Measurements from ENCODE around the gene ARHGEF40. TPM values are rescaled to one million over a fixed set of nuclear protein-coding genes. Genes with fewer than 3 reads are reported as not detected.
A peak's percentile ranks its signal among the peaks of the same experiment; 100 is the strongest.

Gene ARHGEF40
- total RNA-seq, 1 experiment from 2014 or later, result 3.6 TPM

DNA sequence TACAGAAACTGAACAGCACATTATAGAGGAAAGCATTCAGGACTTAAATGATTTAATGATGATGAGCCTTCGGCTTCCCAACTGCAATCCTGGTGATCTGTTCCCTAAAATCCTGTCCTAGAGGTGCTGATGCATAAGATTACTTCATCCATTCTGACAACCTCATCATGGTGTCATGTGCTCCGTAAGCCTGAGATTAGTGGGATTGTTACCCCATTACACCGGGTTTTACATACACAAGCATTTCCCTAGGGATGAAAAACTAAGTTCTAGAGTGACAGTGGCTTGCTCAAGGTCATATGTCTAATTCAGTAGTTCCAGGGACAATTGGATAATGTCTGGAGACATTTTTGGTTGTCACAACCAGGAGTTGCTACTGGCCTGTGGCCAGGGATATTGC lies 32.9 kb upstream of the ARHGEF40 start:
- H3K4me1 Mint-ChIP-seq (ENCODE audit: insufficient read depth, unreplicated experiment), result peaks cover 11% of the 10 kb centered on the region
- no peaks in the 10 kb centered on the region for H3K9me3 Mint-ChIP-seq (ENCODE audit: unreplicated experiment)
- intact Hi-C loops (cut with micrococcal nuclease), result no loop called here
- DNase-seq (ENCODE audit: unreplicated experiment), result no peak
- no peaks in the 10 kb centered on the region for H3K27me3 Mint-ChIP-seq (ENCODE audit: insufficient read depth, unreplicated experiment)
- ChIA-PET CTCF (interaction anchor here (0.5 to 3.7 kb wide), 7 partner anchors 11 to 1077 kb away, joined by 3 to 21 read pairs (median 4); no protein-coding TSS in a partner anchor), POLR2A (interaction anchor here (0.7 kb wide), 1 partner anchor 23 kb away, joined by 3 read pairs; no protein-coding TSS in a partner anchor)
- H3K4me3 Mint-ChIP-seq (ENCODE audit: unreplicated experiment), result no peak overlapping the region
- no peak overlapping the region for H3K27ac Mint-ChIP-seq (ENCODE audit: low read depth, unreplicated experiment)
- BruUV-seq (replicated peaks), result no TSS peak
- H3K36me3 Mint-ChIP-seq (ENCODE audit: insufficient read depth, unreplicated experiment), result no peaks in the 10 kb centered on the region
- TF ChIP-seq, protein P1, sequence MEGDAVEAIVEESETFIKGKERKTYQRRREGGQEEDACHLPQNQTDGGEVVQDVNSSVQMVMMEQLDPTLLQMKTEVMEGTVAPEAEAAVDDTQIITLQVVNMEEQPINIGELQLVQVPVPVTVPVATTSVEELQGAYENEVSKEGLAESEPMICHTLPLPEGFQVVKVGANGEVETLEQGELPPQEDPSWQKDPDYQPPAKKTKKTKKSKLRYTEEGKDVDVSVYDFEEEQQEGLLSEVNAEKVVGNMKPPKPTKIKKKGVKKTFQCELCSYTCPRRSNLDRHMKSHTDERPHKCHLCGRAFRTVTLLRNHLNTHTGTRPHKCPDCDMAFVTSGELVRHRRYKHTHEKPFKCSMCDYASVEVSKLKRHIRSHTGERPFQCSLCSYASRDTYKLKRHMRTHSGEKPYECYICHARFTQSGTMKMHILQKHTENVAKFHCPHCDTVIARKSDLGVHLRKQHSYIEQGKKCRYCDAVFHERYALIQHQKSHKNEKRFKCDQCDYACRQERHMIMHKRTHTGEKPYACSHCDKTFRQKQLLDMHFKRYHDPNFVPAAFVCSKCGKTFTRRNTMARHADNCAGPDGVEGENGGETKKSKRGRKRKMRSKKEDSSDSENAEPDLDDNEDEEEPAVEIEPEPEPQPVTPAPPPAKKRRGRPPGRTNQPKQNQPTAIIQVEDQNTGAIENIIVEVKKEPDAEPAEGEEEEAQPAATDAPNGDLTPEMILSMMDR (IDR thresholded peaks at IDR 0.05; ENCODE audit: unreplicated experiment), result no peak

DNA sequence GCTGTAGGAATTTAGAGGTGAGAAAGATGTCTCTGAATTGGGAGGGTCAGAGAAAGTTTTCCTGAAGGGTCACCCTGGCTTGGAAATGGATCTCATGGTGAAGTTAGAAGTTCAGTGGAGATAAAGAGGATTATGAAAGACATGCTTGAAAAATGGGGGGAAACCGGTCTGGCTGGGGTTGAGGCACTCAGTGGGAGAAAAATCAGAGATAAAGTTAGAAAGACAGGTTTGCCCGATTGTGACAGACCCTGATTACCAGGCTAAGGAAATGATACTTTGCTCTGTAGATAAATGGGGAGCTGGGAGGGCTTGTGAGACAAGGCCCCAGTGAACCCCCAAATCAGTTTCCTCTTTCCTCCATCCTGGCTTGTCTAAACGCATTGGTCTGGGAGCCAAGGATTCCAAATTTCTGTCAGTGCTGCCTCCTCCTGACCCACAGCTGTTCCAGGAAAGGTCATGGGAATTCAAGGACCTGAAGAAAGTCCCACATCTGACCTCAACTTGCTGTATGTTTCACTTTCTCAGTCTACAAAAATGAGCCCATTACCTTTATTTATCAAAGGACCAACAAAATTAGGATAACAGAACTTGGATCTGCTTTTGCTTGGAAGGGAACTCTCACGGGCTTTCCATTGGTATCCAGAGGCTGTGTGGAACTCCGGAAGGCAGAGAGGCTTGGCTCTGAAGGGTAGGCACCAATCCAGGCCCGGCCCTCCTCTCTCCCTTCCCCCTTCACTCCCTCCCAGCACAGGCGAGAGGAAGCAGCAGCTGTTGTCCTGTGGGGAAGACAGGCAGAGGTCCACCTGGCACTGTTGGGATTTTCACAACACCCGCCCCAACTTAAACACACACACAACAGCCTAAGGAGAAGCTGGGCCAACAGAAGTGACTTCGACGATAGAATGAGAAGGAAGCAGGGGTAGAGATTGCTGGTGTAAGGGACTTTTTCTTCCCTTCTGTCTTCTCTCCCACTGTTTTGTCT lies 31.4 kb upstream of the ARHGEF40 start:
- H3K27me3 Mint-ChIP-seq (ENCODE audit: insufficient read depth, unreplicated experiment), result no peaks in the 10 kb centered on the region
- intact Hi-C loops (cut with micrococcal nuclease), result no loop called here
- no peaks in the 10 kb centered on the region for H3K9me3 Mint-ChIP-seq (ENCODE audit: unreplicated experiment)
- peaks cover 25% of the 10 kb centered on the region for H3K4me1 Mint-ChIP-seq (ENCODE audit: insufficient read depth, unreplicated experiment)
- CTCF ChIA-PET, result interaction anchor here (1.0 to 7.2 kb wide), 15 partner anchors 8 to 344 kb away, joined by 3 to 391 read pairs (median 28); partner anchors contain the start of genes ARHGEF40, SLC39A2 and TPPP2
- no peaks in the 10 kb centered on the region for H3K36me3 Mint-ChIP-seq (ENCODE audit: insufficient read depth, unreplicated experiment)
- POLR2A ChIA-PET, result interaction anchor here (0.6 kb wide), 1 partner anchor 52 kb away, joined by 3 read pairs; no protein-coding TSS in a partner anchor
- TF ChIP-seq, protein P1 (IDR thresholded peaks at IDR 0.05; ENCODE audit: unreplicated experiment), result no peak
- no peak overlapping the region for H3K27ac Mint-ChIP-seq (ENCODE audit: low read depth, unreplicated experiment)
- no peak for DNase-seq (ENCODE audit: unreplicated experiment)
- no TSS peak for BruUV-seq (replicated peaks)
- H3K4me3 Mint-ChIP-seq (ENCODE audit: unreplicated experiment), result no peak overlapping the region

DNA sequence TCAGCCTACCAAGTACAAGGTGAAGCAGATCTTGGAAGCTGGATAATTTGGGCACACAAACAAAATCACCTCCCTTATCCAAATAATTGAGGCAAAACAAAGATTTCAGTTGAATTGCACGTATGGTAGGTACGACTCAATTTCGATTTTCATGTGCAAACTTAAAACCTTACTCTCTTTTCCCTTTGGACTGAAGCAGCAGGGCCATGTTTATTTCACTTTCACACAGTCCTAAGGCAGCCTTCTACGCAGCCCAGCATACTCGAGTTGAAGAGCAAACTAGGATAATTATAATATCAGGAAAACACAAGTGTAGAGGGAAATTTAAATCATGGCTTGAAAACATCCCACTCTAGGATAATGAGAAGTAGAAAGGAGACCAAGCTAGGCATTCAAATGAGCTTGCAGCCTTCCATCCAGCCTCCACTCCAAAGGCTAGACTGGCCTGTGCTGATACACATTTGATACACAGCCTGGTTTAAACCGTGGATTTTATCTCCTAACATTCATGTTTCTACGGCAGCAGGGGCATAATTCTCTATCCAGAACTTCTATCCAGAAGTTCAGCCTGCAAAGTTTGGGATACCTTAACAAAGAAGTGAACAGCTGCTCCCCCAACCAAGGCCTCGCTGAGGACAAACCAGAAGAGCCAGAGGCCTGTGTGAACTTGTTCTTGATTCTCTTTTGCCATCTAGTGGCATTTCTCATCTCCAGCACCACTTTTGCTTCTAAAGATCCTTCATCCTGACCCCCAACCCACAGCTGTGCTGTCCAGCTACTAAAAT lies 30.3 kb upstream of the ARHGEF40 start:
- BruUV-seq (replicated peaks), result no TSS peak
- ChIA-PET CTCF (interaction anchor here (0.6 to 7.2 kb wide), 42 partner anchors 9 to 1262 kb away, joined by 3 to 391 read pairs (median 6); partner anchors contain the start of genes ARHGEF40, SLC39A2, TMEM253 and TPPP2), POLR2A (interaction anchor here (0.6 to 3.0 kb wide), 8 partner anchors 12 to 64 kb away, joined by 3 to 40 read pairs (median 4); partner anchors contain the start of gene ARHGEF40)
- Mint-ChIP-seq H3K4me1 (ENCODE audit: insufficient read depth, unreplicated experiment) (peaks cover 34% of the 10 kb centered on the region), H3K36me3 (ENCODE audit: insufficient read depth, unreplicated experiment) (peaks cover under 1% of the 10 kb centered on the region), H3K27ac (ENCODE audit: low read depth, unreplicated experiment) (no peak overlapping the region), H3K4me3 (ENCODE audit: unreplicated experiment) (no peak overlapping the region), H3K9me3 (ENCODE audit: unreplicated experiment) (no peaks in the 10 kb centered on the region), H3K27me3 (ENCODE audit: insufficient read depth, unreplicated experiment) (no peaks in the 10 kb centered on the region)
- peak; percentile 69 for DNase-seq (ENCODE audit: unreplicated experiment)
- intact Hi-C loops (cut with micrococcal nuclease), result loop anchor here (1.0 to 2.0 kb wide), 4 partner anchors 25 to 342 kb away; no protein-coding TSS in a partner anchor
- TF ChIP-seq, protein P1 (IDR thresholded peaks at IDR 0.05; ENCODE audit: unreplicated experiment), result peak; percentile 51

All from MCF 10A (cell line).